ENCODE data around the gene CORO2B. TPM values are rescaled to one million over a fixed set of nuclear protein-coding genes. Genes with fewer than 3 reads are reported as not detected.

CORO2B gene
- total RNA-seq, 1 experiment from 2014 or later, result not detected

- peaks cover 2% of the 10 kb centered on the region; the same call in 1 of the 2 replicates for H3K9me3 ChIP-seq (replicated peaks)
- H3K27ac ChIP-seq, result no peak overlapping the region
- H3K36me3 ChIP-seq, result no peaks in the 10 kb centered on the region
- H3K27me3 ChIP-seq (replicated peaks), result no peaks in the 10 kb centered on the region; the same call in 1 of the 2 replicates
- H3K4me3 ChIP-seq, result no peak overlapping the region
- DNase-seq (ENCODE audit: low read depth in 1 of 2, low spot score in 2 of 2), result no peak
- H3K4me1 ChIP-seq (replicated peaks), result peaks cover 7% of the 10 kb centered on the region
Observed at GRCh38 chr15:68557469-68558317, 21.1 kb upstream of the CORO2B start.

GRCh38 chr15:68558318-68559305 is 20.2 kb upstream of the CORO2B start:
- Histone ChIP-seq H3K4me3 (no peak overlapping the region), H3K4me1 (replicated peaks) (peaks cover 7% of the 10 kb centered on the region), H3K27me3 (replicated peaks) (no peaks in the 10 kb centered on the region; the same call in 1 of the 2 replicates), H3K27ac (no peak overlapping the region), H3K36me3 (no peaks in the 10 kb centered on the region), H3K9me3 (replicated peaks) (peaks cover 2% of the 10 kb centered on the region; the same call in 1 of the 2 replicates)
- no peak for DNase-seq (ENCODE audit: low read depth in 1 of 2, low spot score in 2 of 2)

- Histone ChIP-seq H3K27me3 (replicated peaks) (peaks cover 3% of the 10 kb centered on the region; the same call in 1 of the 2 replicates), H3K36me3 (no peaks in the 10 kb centered on the region), H3K27ac (no peak overlapping the region), H3K9me3 (replicated peaks) (peaks cover 2% of the 10 kb centered on the region; the same call in 1 of the 2 replicates), H3K4me3 (peak overlapping the region; percentile 4), H3K4me1 (replicated peaks) (peaks cover 7% of the 10 kb centered on the region)
- DNase-seq (ENCODE audit: low read depth in 1 of 2, low spot score in 2 of 2), result peak; percentile 74 to 77
Observed at GRCh38 chr15:68559345-68560310, 19.2 kb upstream of the CORO2B start.

- Histone ChIP-seq H3K27ac (no peak overlapping the region), H3K27me3 (replicated peaks) (peaks cover 3% of the 10 kb centered on the region; the same call in 1 of the 2 replicates), H3K4me1 (replicated peaks) (peaks cover 7% of the 10 kb centered on the region), H3K36me3 (no peaks in the 10 kb centered on the region), H3K9me3 (replicated peaks) (peaks cover 2% of the 10 kb centered on the region; the same call in 1 of the 2 replicates), H3K4me3 (no peak overlapping the region)
- DNase-seq (ENCODE audit: low read depth in 1 of 2, low spot score in 2 of 2), result no peak
Observed at GRCh38 chr15:68560501-68561113, 18.2 kb upstream of the CORO2B start.

- Histone ChIP-seq H3K9me3 (replicated peaks) (peaks cover 2% of the 10 kb centered on the region; the same call in 1 of the 2 replicates), H3K4me1 (replicated peaks) (peaks cover 7% of the 10 kb centered on the region), H3K4me3 (no peak overlapping the region), H3K27me3 (replicated peaks) (peaks cover 3% of the 10 kb centered on the region; the same call in 1 of the 2 replicates), H3K36me3 (no peaks in the 10 kb centered on the region), H3K27ac (no peak overlapping the region)
- DNase-seq (ENCODE audit: low read depth in 1 of 2, low spot score in 2 of 2), result no peak
Observed at GRCh38 chr15:68561171-68561900, 17.5 kb upstream of the CORO2B start.

- H3K4me1 ChIP-seq (replicated peaks), result peaks cover 7% of the 10 kb centered on the region
- H3K9me3 ChIP-seq (replicated peaks), result peaks cover 2% of the 10 kb centered on the region; the same call in 1 of the 2 replicates
- H3K27me3 ChIP-seq (replicated peaks), result peaks cover 3% of the 10 kb centered on the region; the same call in 1 of the 2 replicates
- H3K36me3 ChIP-seq, result no peaks in the 10 kb centered on the region
- no peak for DNase-seq (ENCODE audit: low read depth in 1 of 2, low spot score in 2 of 2)
- H3K4me3 ChIP-seq, result no peak overlapping the region
- H3K27ac ChIP-seq, result no peak overlapping the region
Observed at GRCh38 chr15:68561901-68562300, 16.9 kb upstream of the CORO2B start.

GRCh38 chr15:68564173-68564572 is 14.6 kb upstream of the CORO2B start:
- peaks cover 7% of the 10 kb centered on the region for H3K4me1 ChIP-seq (replicated peaks)
- H3K36me3 ChIP-seq, result no peaks in the 10 kb centered on the region
- peaks cover 2% of the 10 kb centered on the region; the same call in 1 of the 2 replicates for H3K9me3 ChIP-seq (replicated peaks)

GRCh38 chr15:68565234-68565633 is 13.6 kb upstream of the CORO2B start:
- peaks cover 6% of the 10 kb centered on the region for H3K27me3 ChIP-seq (replicated peaks)
- H3K4me3 ChIP-seq, result no peak overlapping the region
- DNase-seq (ENCODE audit: low read depth in 1 of 2, low spot score in 2 of 2), result no peak
- H3K4me1 ChIP-seq (replicated peaks), result no peaks in the 10 kb centered on the region
- no peaks in the 10 kb centered on the region for H3K9me3 ChIP-seq (replicated peaks)
- H3K36me3 ChIP-seq, result no peaks in the 10 kb centered on the region
- H3K27ac ChIP-seq, result no peak overlapping the region

More at GRCh38 chr15:68564173-68564572, 14.6 kb upstream of the CORO2B start:
- DNase-seq (ENCODE audit: low read depth in 1 of 2, low spot score in 2 of 2), result no peak
- H3K27me3 ChIP-seq (replicated peaks), result peaks cover 3% of the 10 kb centered on the region; the same call in 1 of the 2 replicates
- no peak overlapping the region for H3K4me3 ChIP-seq
- no peak overlapping the region for H3K27ac ChIP-seq

GRCh38 chr15:68565726-68566125 is 13.1 kb upstream of the CORO2B start:
- Histone ChIP-seq H3K27ac (no peak overlapping the region), H3K36me3 (no peaks in the 10 kb centered on the region), H3K4me3 (no peak overlapping the region), H3K27me3 (replicated peaks) (peaks cover 10% of the 10 kb centered on the region), H3K4me1 (replicated peaks) (no peaks in the 10 kb centered on the region), H3K9me3 (replicated peaks) (no peaks in the 10 kb centered on the region)
- DNase-seq (ENCODE audit: low read depth in 1 of 2, low spot score in 2 of 2), result no peak

- Histone ChIP-seq H3K36me3 (no peaks in the 10 kb centered on the region), H3K4me1 (replicated peaks) (no peaks in the 10 kb centered on the region), H3K4me3 (no peak overlapping the region), H3K27ac (no peak overlapping the region), H3K27me3 (replicated peaks) (peaks cover 16% of the 10 kb centered on the region), H3K9me3 (replicated peaks) (no peaks in the 10 kb centered on the region)
- no peak for DNase-seq (ENCODE audit: low read depth in 1 of 2, low spot score in 2 of 2)
Observed at GRCh38 chr15:68566377-68566954, 12.3 kb upstream of the CORO2B start.

- Histone ChIP-seq H3K27me3 (replicated peaks) (peaks cover 17% of the 10 kb centered on the region), H3K36me3 (no peaks in the 10 kb centered on the region), H3K4me1 (replicated peaks) (no peaks in the 10 kb centered on the region), H3K27ac (no peak overlapping the region), H3K9me3 (replicated peaks) (no peaks in the 10 kb centered on the region), H3K4me3 (no peak overlapping the region)
- DNase-seq (ENCODE audit: low read depth in 1 of 2, low spot score in 2 of 2), result no peak
Observed at GRCh38 chr15:68567345-68567744, 11.4 kb upstream of the CORO2B start.
